Muscle of arm (tissue), 14 donors: Measurements from ENCODE around the gene HRH3. TPM values are rescaled to one million over a fixed set of nuclear protein-coding genes. Genes with fewer than 3 reads are reported as not detected.

Source experiments
- DNase-seq: peaks from one replicate; pipeline ENCODE4 v3.0.0-alpha.2; 2013
- long read RNA-seq, 11 donors: transcript quantifications; one replicate each; lab custom pipeline, GENCODE V29; 2026
- polyA plus RNA-seq, 12 donors: library from polyadenylated mRNA; unstranded; fragments of 120-200 nt; gene quantifications; one replicate each; pipeline ENCODE4 v1.2.1, GENCODE V29; 2013; ENCODE audit not compliant: insufficient read length in 12 of 12

HRH3 gene
- 1 to 10 TPM in 5 of 12 donors, under 1 TPM in 4, not detected in 3; 0.21 to 2.5 (median 1.3) TPM for polyA plus RNA-seq
- long read RNA-seq, donor 1, partial matches to known transcripts = 0 of 1 reads
- long read RNA-seq, donor 1, other reads (novel, unspliced or antisense) = 0 of 1 reads
- long read RNA-seq, donor 2, partial matches to known transcripts = 0 of 2 reads
- long read RNA-seq, donor 2, other reads (novel, unspliced or antisense) = 0 of 2 reads
- long read RNA-seq, donor 3 = 0 reads
- long read RNA-seq, donor 4, partial matches to known transcripts = 0 of 2 reads
- long read RNA-seq, donor 4, other reads (novel, unspliced or antisense) = 0 of 2 reads
- long read RNA-seq, donor 5, partial matches to known transcripts = 0 of 2 reads
- long read RNA-seq, donor 5, other reads (novel, unspliced or antisense) = 0 of 2 reads
- long read RNA-seq, donor 6 = 0 reads
- long read RNA-seq, donor 7, partial matches to known transcripts = 0 of 1 reads
- long read RNA-seq, donor 7, other reads (novel, unspliced or antisense) = 0 of 1 reads
- long read RNA-seq, donor 8 = 0 reads
- long read RNA-seq, donor 9 = 0 reads
- long read RNA-seq, donor 10, partial matches to known transcripts = 0 of 1 reads
- long read RNA-seq, donor 10, other reads (novel, unspliced or antisense) = 0 of 1 reads
- long read RNA-seq, donor 11 = 0 reads

DNA sequence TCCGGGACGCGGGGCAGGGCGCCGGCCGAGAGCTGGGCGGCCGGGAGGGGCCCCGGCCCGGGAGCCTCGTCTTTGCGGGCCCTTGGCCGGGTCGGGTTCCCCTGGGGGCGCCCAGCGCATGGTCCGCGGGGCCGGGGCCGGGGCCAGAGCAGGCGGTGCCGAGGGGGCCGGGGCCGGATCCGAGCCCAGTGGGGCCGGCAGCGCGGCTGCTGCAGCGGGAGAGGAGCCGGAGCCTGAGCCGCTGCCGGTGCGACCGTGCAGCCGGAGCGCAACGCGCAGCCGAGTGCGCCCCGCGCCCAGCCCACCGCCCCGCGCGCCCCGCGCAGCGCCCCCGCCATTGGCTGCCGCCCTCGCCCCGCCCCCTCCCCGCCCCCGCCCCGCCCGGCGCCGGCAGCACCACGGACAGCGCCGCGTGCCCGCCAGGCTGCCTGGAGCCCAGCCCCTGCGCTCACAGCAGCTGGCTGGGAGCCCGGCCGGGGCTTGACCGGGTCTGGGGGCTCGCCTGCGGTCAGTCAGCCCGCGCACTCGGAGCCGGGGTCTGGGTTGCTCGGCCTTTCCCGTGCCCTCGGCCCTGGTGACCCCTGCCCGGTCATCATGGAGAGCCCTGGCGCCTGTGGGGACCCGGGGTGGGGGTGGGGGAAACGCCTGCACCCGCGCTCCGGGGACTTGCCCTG is at the start of gene HRH3:
HRH3 (minus strand) TSS at position 287 of the 674 bp plus-strand sequence. CDS start 308 bp downstream, outside the sequence.
- DNase-seq = peak; percentile 36

- no peak for DNase-seq
Measured at GRCh38 chr20:62269871-62270270, 49.8 kb upstream of the HRH3 start.

DNA sequence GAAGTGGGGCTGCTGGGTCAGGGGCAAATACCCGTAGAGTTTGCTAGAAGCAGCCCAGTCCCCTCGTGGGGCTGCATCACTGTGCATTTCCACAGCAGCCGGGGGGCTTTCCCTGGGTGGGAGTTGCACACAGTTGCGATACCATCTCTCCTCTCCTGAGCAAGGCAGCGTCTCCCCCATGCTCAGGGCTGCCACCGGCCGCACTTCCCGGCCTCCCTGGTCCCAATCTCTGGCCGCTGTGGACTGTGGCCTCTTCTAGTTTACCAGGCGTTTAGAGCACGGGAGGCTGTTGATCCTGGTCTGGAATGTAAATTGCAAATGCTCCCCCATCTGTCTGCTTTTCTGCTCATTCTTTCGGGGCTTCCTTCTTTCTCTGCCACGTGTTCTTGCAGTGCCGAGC is 49.3 kb upstream of the HRH3 start:
- DNase-seq = no peak

DNA sequence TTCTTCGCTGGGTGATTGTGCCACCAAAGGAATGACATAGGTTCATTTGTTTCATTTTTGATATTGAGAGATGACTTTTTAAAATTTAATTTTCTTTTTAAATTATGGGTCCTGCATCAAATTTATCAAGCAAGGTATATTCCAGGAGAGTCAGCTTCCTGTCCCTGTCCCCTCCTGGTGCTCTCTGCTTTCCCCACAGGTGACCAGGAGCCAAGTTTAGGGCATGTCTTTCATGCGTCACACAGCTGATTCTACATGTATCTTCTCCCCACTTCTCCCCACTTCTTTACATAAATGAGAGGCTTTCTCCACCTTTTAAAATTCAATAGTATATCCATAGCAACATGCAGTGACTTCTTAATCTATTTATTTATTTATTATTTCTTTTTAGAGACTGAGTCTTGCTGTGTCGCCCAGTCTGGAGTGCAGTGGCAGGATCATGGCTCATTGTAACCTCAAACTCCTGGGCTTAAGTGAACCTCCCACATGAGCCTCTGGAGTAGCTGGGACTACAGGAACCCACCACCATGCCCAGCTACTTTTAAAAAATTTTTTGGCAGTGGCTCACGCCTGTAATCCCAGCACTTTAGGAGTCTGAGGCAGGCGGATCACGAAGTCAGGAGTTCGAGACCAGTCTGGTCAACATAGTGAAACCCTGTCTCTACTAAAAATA is 48.3 kb upstream of the HRH3 start:
- no peak for DNase-seq

GRCh38 chr20:62267543-62267942 is 47.5 kb upstream of the HRH3 start:
- no peak for DNase-seq

- no peak for DNase-seq
Measured at GRCh38 chr20:62266851-62267250, 46.8 kb upstream of the HRH3 start.

- no peak for DNase-seq
Measured at GRCh38 chr20:62266340-62266739, 46.3 kb upstream of the HRH3 start.

GRCh38 chr20:62265365-62265764 is 45.3 kb upstream of the HRH3 start:
- DNase-seq = no peak

GRCh38 chr20:62263396-62263795 is 43.3 kb upstream of the HRH3 start:
- no peak for DNase-seq

DNA sequence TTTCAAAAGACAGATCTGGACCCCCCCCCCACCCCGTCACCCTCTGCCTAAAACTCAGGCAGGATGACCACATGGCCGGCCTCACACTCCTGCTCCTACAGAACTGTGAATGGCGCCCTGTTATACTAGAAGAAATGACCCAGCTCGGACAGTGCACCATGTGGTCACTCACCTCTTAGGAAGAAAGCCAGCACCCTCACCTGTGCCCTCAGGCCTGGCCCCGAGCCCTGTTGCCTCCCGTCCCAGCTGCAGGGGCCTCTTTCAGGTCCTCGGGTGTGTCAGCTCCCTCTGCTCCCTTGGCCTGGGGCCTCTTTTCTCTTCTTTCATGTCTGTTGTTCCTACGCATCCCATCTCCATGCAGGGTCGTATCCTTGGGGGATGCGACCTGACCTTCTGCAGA is 42.0 kb upstream of the HRH3 start:
- DNase-seq = no peak

- no peak for DNase-seq
Measured at GRCh38 chr20:62259294-62259565, 39.2 kb upstream of the HRH3 start.

- DNase-seq = no peak
Measured at GRCh38 chr20:62258499-62259293, 38.6 kb upstream of the HRH3 start.

DNA sequence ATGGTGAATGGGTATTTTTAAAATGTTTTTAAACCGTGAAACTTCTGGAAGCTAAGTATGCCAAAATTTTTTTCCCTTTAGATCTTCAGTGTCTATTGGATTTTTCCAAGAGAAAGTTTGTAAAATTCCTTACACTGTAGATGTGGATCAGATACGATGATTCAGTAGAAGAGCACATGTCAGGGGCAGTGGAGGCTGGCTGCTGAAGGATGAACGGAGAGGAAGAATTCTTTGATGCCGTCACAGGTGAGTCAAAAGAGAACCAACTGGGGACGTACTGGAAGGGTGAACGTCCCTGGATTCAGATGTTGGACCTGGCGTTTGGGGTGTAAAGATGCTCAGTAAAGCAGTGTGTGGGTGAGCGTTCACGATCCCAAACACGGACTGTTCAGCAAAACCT is 35.9 kb upstream of the HRH3 start:
- no peak for DNase-seq

DNA sequence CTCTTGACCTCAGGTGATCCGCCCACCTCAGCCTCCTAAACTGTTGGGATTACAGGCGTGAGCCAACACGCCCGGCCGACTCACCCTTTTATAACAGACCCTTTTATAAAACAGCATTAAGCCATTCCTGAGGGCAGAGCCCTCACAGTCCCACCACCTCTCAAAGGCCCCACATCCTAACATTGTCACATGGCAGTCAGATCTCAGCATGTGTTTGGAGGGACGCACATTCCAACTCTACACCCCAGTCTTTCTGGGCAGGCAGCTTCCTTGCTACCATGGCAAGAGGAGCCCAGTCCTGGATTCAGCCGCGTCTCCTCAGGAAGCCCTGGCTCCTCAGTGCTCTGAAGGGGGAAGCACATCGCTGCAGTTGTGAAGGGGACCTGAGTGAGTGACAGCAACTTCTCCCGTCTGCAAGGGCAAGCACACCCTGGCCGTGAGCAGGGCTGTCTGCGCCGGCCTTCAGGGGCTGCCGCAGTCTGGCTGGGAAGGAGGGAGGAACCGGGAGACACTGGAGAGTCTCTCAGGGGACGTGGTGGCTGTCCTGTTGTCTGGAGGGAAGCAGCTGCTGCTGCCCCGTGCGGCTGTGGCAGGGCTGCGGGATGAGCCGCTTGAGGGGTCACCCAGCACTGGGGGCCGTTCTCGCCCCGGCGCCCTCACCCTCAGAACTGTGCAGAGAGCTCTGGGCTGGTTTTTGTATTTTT is 34.1 kb upstream of the HRH3 start:
- no peak for DNase-seq

DNA sequence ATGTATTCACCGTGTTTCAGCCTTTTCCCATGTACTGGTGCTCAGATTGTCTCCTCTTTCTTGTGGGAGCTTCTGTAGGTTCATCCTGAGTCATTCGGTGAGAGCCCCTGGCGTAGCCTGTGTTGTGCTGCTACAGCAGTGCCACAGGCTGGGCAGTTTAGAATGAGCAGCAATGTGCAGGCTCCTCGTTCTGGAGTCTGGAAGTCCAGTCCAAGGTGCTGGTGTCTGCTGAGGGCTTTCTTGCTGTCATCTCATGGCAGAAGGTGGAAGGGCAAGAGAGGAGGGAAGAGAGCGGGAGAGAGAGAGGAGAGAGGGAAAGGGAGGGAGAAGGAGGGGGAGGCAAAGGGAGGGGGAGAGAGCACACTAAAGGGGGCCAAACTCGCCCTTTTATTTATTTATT is 33.3 kb upstream of the HRH3 start:
- no peak for DNase-seq

- no peak for DNase-seq
Measured at GRCh38 chr20:62252342-62252966, 32.4 kb upstream of the HRH3 start.

DNA sequence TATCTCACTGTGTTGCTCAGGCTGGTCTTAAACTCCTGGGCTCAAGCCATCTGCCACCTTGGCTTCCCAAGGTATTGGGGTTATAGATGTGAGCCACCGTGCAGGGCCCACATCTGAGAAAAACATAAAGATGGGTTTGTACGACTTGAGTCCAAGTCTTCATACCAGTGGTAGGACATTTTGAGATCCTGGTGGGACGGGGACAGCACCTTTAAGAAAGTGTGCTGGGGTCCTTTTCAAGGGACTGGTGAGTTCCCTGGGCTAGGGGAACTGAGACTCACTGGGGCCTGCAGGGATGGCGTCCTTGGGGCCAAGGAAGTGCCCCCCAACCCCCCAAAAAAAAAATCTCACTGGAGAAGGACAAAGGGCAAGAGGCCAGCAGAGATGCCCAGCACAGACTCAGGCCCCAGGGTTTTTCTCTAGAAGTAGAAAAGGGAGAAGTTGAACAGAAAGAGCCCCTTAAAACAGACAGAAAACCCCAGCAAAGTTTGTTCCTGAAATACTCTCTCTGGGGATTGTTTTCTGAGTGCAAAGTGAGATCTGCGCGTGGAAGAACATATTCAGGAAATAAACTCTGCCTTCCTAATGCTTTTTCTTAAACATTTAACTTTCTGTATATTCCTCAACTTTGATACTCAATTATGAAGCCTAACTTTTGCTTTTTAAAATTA is 28.9 kb upstream of the HRH3 start:
- no peak for DNase-seq

DNA sequence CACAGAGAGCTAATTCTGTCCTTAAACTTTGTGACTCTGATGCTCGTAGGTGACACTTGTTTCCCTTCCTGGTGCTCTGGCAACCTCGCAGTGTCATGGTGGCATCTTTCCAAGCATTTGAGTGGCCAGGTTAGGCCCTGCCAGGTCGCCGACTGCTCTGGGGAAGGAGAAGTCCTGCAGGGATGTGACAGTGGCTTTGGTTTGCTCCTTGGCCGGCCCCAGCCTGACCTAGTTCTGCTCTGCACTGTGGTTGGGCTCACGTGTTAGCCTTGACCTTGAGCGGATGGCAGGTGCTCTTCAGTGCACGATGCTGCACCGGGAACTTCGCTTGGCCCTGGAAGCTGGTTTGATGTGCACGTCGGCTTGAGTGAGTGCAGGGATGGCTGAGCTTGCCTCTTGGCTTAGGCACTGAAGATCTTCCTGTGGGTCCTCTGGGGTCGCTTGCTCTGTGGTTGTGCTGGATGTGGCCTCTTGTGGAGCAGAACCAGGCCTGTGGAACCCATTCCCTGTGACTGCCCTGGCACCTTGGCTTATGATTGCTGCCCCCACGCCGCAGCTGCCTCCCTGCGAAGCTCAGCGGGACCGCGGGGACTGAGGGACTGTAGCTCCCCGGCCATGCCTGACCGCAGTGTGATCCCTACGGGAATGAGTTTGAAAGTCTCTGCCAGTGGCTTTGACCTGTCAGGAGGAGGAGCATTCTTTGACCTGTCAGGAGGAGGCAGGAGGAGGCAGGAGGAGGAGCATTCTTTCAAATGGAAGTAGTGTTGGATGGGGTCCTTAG is 27.0 kb upstream of the HRH3 start:
- DNase-seq = no peak

DNA sequence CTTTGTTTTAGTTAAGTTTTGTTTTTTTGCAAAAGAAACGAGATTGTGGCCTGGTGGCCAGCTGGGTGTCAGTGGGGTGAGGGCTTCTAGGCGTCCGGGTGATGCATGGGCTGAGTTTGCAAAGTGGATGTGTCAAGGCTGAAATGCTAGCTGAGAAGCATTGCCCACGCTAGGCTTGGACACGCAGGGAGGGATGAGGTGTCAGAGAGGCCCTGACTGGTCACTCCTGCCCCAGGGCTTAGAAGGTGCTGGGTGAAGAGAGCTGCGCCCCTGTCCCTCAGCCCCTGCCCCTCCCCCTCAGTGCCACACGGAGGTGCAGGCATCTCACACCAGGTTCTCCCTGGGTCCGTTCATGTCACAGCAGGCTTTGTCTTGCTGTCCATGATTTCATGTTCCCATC is 26.4 kb upstream of the HRH3 start:
- DNase-seq = no peak
